Measurements from ENCODE around the gene BTAF1.

The BTAF1 gene

DNA sequence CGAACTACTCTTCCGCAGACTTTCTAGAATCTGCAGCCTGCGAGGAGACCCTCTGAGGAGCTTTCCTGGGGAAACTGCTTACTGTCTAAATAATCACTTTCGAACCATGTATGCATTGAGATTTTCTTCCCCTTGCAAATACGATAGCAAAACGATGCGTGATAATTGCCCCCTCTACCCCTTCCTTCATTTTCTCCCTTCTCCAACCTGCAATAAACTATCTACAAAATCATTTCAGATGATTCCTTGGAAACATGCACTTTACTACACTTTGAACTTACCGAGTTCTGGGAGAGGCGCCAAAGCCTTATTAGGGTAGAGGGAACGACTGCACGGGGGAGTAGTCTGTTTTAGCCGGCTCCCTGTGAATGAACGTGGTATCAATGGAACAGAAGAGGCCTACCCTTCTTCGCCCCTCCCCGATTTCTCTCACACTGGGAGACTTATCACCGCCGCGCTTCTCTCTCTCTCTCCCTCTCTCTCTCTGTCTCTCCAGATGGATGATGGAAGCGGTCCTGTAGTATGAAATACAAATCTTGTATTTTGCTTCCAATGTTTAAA lies 14.4 kb upstream of the BTAF1 start, which contains the start of gene FGFBP3:
Gene FGFBP3 (minus strand): TSS at position 370 of the 561 bp plus-strand sequence. CDS start 517 bp downstream, outside the sequence.
- TF ChIP-seq, protein P1, sequence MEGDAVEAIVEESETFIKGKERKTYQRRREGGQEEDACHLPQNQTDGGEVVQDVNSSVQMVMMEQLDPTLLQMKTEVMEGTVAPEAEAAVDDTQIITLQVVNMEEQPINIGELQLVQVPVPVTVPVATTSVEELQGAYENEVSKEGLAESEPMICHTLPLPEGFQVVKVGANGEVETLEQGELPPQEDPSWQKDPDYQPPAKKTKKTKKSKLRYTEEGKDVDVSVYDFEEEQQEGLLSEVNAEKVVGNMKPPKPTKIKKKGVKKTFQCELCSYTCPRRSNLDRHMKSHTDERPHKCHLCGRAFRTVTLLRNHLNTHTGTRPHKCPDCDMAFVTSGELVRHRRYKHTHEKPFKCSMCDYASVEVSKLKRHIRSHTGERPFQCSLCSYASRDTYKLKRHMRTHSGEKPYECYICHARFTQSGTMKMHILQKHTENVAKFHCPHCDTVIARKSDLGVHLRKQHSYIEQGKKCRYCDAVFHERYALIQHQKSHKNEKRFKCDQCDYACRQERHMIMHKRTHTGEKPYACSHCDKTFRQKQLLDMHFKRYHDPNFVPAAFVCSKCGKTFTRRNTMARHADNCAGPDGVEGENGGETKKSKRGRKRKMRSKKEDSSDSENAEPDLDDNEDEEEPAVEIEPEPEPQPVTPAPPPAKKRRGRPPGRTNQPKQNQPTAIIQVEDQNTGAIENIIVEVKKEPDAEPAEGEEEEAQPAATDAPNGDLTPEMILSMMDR (IDR thresholded peaks at IDR 0.05; ENCODE audit: extremely low read depth, missing control alignments): no peak
- DNase-seq (ENCODE audit: low spot score): peak; percentile 49

DNA sequence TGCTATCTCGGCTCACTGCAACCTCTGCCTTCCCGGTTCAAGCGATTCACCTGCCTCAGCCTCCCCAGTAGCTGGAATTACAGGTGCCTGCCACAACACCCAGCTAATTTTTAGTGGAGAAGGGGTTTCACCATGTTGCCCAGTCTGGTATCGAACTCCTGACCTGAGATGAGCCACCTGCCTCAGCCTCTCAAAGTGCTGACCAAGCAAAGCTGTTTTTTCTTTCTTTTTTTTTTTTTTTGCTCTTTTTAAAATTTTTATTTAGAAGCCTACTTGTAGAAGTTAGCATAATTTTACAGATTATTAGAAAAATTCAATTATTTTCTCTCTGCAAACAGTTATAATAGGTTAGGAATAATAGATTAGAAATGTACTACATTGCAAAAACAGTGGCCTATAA lies 13.1 kb upstream of the BTAF1 start:
- DNase-seq (ENCODE audit: low spot score): no peak
- TF ChIP-seq, protein P1 (IDR thresholded peaks at IDR 0.05; ENCODE audit: extremely low read depth, missing control alignments): no peak

DNA sequence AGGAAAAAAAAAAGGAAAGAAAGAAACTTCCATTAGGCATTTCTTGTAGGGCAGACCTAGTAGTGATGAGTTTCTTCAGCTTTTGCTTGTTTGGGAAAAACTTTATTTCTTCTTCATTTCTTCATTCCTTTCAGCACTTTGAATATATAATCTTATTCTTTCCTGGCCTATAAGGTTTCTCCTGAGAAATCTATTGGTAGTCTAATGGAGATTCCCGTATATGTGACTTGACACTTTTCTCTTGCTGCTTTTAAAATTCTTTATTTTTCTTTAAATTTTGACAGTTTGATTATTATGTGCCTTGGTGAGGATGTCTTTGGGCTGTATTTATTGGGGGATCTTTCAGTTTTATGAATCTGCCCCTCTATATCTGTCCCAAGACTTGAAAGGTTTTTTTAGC lies 3.9 kb upstream of the BTAF1 start:
- TF ChIP-seq, protein P1 (IDR thresholded peaks at IDR 0.05; ENCODE audit: extremely low read depth, missing control alignments): no peak
- no peak for DNase-seq (ENCODE audit: low spot score)

DNA sequence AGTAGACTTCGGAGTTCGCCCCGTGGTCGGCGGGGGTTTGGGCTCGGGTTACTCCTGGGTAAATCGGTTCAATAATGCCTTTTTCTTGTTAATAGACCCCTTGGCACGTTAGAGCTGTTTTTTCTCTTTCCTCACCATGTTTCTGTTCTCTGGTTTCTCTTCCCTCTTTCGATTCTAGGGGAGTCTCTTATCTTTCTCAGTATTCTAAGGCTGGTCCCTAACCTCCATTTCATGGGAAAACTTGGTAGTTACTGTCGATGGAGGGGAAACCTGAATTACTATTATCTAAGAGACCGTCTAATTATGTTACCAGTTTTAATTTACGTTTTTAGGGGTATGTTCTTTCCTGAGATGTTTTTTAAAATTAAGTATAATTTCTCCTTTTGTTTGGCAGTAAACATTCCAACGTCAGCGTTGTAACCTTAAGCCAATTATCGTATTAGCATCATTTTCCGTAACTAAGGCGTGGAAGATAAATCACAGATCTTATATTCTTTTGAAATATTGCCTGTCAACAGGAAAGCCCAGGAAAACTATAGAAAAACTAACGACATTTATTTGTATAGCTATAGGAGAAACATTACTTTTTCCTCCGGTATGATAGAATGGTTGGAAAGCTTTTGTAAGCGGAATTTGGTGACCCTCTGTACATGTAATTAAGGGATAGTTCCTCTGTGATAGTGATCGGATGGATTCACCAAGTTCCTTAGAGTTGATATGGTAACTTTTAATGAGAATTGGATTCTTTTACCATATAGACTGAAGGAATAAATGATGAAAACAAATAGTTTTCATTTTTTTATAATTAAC lies 847 bp downstream of the BTAF1 start:
- TF ChIP-seq, protein P1 (IDR thresholded peaks at IDR 0.05; ENCODE audit: extremely low read depth, missing control alignments): no peak
- DNase-seq (ENCODE audit: low spot score): peak; percentile 60

DNA sequence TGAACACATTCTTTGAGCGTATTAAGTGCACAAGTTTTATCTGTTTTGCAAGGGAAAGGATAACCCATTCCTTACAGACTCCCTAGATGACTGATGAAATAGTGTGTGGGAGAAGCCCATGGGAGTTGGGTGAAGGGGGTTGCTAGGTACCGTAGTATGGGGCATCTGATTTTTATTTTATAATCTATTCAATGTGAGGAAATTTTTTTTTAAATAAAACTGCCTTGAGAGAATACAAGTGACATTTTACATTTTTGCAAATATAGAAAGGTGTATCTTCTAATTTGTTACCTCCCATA lies 1.4 kb downstream of the BTAF1 start:
- DNase-seq (ENCODE audit: low spot score): no peak
- TF ChIP-seq, protein P1 (IDR thresholded peaks at IDR 0.05; ENCODE audit: extremely low read depth, missing control alignments): no peak

DNA sequence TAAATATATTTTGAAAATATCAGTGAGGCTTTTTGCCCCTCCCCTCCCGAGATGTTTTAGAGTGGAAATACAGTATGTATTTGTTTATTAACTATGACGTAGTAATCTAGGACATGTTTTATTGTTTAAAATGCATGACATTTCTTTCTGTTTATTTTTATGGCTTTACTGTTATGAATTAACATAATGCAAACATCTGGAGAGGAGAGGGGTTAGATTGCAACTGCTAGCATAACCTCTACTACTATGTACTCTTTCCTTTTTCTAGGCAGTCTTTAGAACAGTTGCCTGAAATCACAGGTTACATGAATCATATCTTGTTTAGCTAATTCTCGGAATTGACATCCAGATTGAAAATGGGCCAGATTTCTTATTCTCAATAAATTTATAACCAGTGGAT lies 7.4 kb downstream of the BTAF1 start:
- DNase-seq (ENCODE audit: low spot score): no peak
- TF ChIP-seq, protein P1 (IDR thresholded peaks at IDR 0.05; ENCODE audit: extremely low read depth, missing control alignments): no peak

DNA sequence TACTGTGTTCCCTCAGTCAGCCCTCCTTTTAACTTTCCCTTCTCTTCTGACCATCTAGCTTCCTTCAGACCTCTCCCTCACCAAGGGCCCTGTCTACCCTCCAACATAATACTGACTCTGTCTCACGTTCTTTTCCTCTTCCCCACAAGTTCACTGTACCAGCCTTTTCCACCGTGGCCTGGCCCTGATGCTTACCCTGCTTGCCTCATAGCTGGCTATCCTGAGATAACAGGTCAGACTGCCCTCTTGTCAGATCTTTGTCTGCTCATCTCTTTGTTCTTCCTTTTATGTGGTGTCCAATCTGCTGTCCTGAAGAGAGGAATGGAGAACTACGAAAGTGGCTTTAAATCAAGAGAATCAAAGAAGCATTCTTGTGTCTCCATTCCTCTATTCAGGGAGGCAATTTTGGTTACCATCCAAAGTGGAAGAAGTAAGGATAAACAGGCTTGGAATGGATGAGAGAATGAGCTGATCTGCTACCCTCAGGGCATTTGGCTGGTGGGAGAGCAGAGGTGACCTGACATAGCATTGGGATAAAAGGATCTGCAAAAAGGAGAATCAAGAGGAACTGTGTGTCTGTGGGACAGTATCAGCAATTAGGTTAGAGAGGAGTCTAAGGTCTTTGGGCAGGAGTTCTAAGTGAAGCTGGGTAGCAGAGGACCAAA lies 8.1 kb downstream of the BTAF1 start:
- TF ChIP-seq, protein P1 (IDR thresholded peaks at IDR 0.05; ENCODE audit: extremely low read depth, missing control alignments): no peak
- no peak for DNase-seq (ENCODE audit: low spot score)
